HG02852 (cell line): ENCODE measurements around the gene NKD1.

Experiments used
- ATAC-seq: cut with Tn5 transposase; IDR thresholded peaks from one replicate; pipeline ENCODE4 v1.9.1; 2021; ENCODE audit warnings: mild to moderate bottlenecking, moderate library complexity; ENCODE audit not compliant: unreplicated experiment

The NKD1 gene

GRCh38 chr16:50681021-50681885, 133.1 kb downstream of the NKD1 start, which contains the start of gene SNX20:
Gene SNX20 (minus strand): TSS chr16:50681312. CDS start chr16:50677526, 3,786 bp downstream.
- ATAC-seq: peak; percentile 34

- peak; percentile 75 for ATAC-seq
These were observed 135.6 kb downstream of the NKD1 start for GRCh38 chr16:50683689-50684374.

GRCh38 chr16:50684823-50685461, 136.7 kb downstream of the NKD1 start:
- no peak for ATAC-seq

- ATAC-seq: no peak
These were observed 137.4 kb downstream of the NKD1 start for GRCh38 chr16:50685462-50686063.

GRCh38 chr16:50688083-50688482, 139.9 kb downstream of the NKD1 start:
- ATAC-seq: no peak

GRCh38 chr16:50688867-50689266, 140.7 kb downstream of the NKD1 start:
- ATAC-seq: no peak

GRCh38 chr16:50690177-50690576, 142.0 kb downstream of the NKD1 start:
- no peak for ATAC-seq

- no peak for ATAC-seq
These were observed 144.4 kb downstream of the NKD1 start for GRCh38 chr16:50692644-50692998.

- ATAC-seq: no peak
These were observed 145.0 kb downstream of the NKD1 start, which contains the start of gene NOD2 for GRCh38 chr16:50692999-50693781. Gene NOD2 (plus strand): TSS chr16:50693606. CDS start chr16:50699496, 5,890 bp downstream.

- no peak for ATAC-seq
These were observed 146.0 kb downstream of the NKD1 start for GRCh38 chr16:50694206-50694605.

GRCh38 chr16:50695017-50696000, 147.1 kb downstream of the NKD1 start:
- ATAC-seq: no peak

- no peak for ATAC-seq
These were observed 147.9 kb downstream of the NKD1 start for GRCh38 chr16:50696126-50696525.

- peak; percentile 38 for ATAC-seq
These were observed 148.6 kb downstream of the NKD1 start for GRCh38 chr16:50696575-50697420.

GRCh38 chr16:50697421-50697715, 149.2 kb downstream of the NKD1 start:
- ATAC-seq: no peak

- peak; percentile 65 for ATAC-seq
These were observed 149.9 kb downstream of the NKD1 start for GRCh38 chr16:50697881-50698767.
